Erythroblast (primary cell): Measurements from ENCODE around the gene SPEG.

Experiments
- DNase-seq, 2 experiments: peaks; one replicate each; lab custom pipeline; 2025; lab: John Stamatoyannopoulos, UW
- GATA1 ChIP-seq: IDR thresholded peaks from 2 replicates; pipeline ENCODE4 v1.6.1; 2011; ENCODE audit warnings: low read depth, mild to moderate bottlenecking, control low read depth, low read length, moderate library complexity
- POLR2A ChIP-seq: IDR thresholded peaks from 2 replicates; pipeline ENCODE4 v1.6.1; 2011; ENCODE audit warnings: mild to moderate bottlenecking, low read length

Gene SPEG

GRCh38 chr2:219542931-219543595, 108.4 kb downstream of the SPEG start:
- peak in 1 of 2 experiments; percentile 54 for DNase-seq

GRCh38 chr2:219543596-219544358, 109.1 kb downstream of the SPEG start, which contains the start of the genes CHPF and TMEM198:
TSS of gene CHPF (minus strand) at chr2:219543809. CDS start at chr2:219543538, 271 bp downstream.
TSS of gene TMEM198 (plus strand) at chr2:219544028. CDS start at chr2:219544728, 700 bp downstream.
- TF ChIP-seq POLR2A: no peak
- no peak for TF ChIP-seq GATA1
- peak; percentile 93 to 94 for DNase-seq

More at GRCh38 chr2:219542931-219543595, 108.4 kb downstream of the SPEG start:
- no peak for TF ChIP-seq GATA1
- no peak for TF ChIP-seq POLR2A

- DNase-seq: no peak
- TF ChIP-seq GATA1 (no peak), POLR2A (no peak)
These were observed 109.9 kb downstream of the SPEG start for GRCh38 chr2:219544567-219544966.

GRCh38 chr2:219545295-219545942, 110.8 kb downstream of the SPEG start:
- no peak for DNase-seq
- TF ChIP-seq POLR2A (no peak), GATA1 (no peak)

- TF ChIP-seq POLR2A: no peak
- no peak for TF ChIP-seq GATA1
- DNase-seq: no peak
These were observed 111.3 kb downstream of the SPEG start for GRCh38 chr2:219545943-219546352.

GRCh38 chr2:219547621-219548020, 113.0 kb downstream of the SPEG start:
- TF ChIP-seq GATA1 (no peak), POLR2A (no peak)
- DNase-seq: no peak
